ENCODE results near the gene TSPY8.
"Not testable (repeated sequence)": the region's sequence is repeated elsewhere in the genome, so short reads cannot be mapped to it uniquely, and the experiment has no call there.

Gene TSPY8

DNA sequence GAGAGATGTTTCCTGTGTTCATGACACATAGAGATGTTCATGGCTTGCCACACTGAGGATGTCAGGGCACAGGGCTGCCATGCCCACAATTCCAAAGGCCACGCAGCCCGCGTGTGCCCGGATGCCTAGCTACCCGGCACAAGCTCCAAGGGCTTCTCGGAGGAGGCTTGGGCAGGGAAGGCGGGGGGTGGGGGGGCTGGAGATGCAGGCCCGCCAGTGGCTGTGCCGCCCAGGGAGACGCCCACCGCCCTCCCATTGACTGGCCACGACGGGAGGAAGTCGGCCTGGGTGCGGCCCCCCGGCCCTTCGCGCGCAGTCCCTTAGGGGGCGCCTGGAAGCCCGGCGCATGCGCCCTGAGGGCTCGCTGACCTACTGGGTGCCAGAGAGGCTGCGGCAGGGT, at the start of gene TSPY8:
TSPY8 (plus strand) TSS at position 301 of the 400 bp plus-strand sequence; CDS start at position 347, 46 bp downstream.
- H3K27me3 ChIP-seq (ENCODE audit: control insufficient read depth, insufficient read depth, low read length); H3K27ac ChIP-seq (ENCODE audit: low read depth, low read length); H3K4me1 ChIP-seq (ENCODE audit: control insufficient read depth, insufficient read depth, low read length); H3K4me3 ChIP-seq (ENCODE audit: low read depth, low read length); H3K36me3 ChIP-seq (ENCODE audit: control insufficient read depth, insufficient read depth, low read length); H3K9me3 ChIP-seq (ENCODE audit: control insufficient read depth, insufficient read depth, low read depth, low read length); H3K9ac ChIP-seq (ENCODE audit: low read length): not testable (repeated sequence)

- Histone ChIP-seq H3K36me3 (ENCODE audit: control insufficient read depth, insufficient read depth, low read length) (no peaks in the 10 kb centered on the region), H3K27ac (ENCODE audit: low read depth, low read length) (no peak overlapping the region), H3K4me3 (ENCODE audit: low read depth, low read length) (no peak overlapping the region), H3K9me3 (ENCODE audit: control insufficient read depth, insufficient read depth, low read depth, low read length) (no peaks in the 10 kb centered on the region), H3K9ac (ENCODE audit: low read length) (no peak overlapping the region), H3K27me3 (ENCODE audit: control insufficient read depth, insufficient read depth, low read length) (no peaks in the 10 kb centered on the region), H3K4me1 (ENCODE audit: control insufficient read depth, insufficient read depth, low read length) (no peaks in the 10 kb centered on the region)
These were observed 36.6 kb upstream of the TSPY8 start for GRCh38 chrY:9320996-9321395.

- not testable (repeated sequence) for H3K4me3 ChIP-seq (ENCODE audit: low read depth, low read length); H3K9ac ChIP-seq (ENCODE audit: low read length); H3K9me3 ChIP-seq (ENCODE audit: control insufficient read depth, insufficient read depth, low read depth, low read length); H3K4me1 ChIP-seq (ENCODE audit: control insufficient read depth, insufficient read depth, low read length); H3K27ac ChIP-seq (ENCODE audit: low read depth, low read length); H3K27me3 ChIP-seq (ENCODE audit: control insufficient read depth, insufficient read depth, low read length); H3K36me3 ChIP-seq (ENCODE audit: control insufficient read depth, insufficient read depth, low read length)
These were observed 20.4 kb upstream of the TSPY8 start, which contains the start of gene TSPY4 for GRCh38 chrY:9337164-9337563. TSPY4 (plus strand) TSS chrY:9337464; CDS start chrY:9337510, 46 bp downstream.

- not testable (repeated sequence) for H3K9me3 ChIP-seq (ENCODE audit: control insufficient read depth, insufficient read depth, low read depth, low read length); H3K4me1 ChIP-seq (ENCODE audit: control insufficient read depth, insufficient read depth, low read length); H3K4me3 ChIP-seq (ENCODE audit: low read depth, low read length); H3K9ac ChIP-seq (ENCODE audit: low read length); H3K27ac ChIP-seq (ENCODE audit: low read depth, low read length); H3K27me3 ChIP-seq (ENCODE audit: control insufficient read depth, insufficient read depth, low read length); H3K36me3 ChIP-seq (ENCODE audit: control insufficient read depth, insufficient read depth, low read length)
These were observed 38.9 kb downstream of the TSPY8 start for GRCh38 chrY:9396527-9396926.

DNA sequence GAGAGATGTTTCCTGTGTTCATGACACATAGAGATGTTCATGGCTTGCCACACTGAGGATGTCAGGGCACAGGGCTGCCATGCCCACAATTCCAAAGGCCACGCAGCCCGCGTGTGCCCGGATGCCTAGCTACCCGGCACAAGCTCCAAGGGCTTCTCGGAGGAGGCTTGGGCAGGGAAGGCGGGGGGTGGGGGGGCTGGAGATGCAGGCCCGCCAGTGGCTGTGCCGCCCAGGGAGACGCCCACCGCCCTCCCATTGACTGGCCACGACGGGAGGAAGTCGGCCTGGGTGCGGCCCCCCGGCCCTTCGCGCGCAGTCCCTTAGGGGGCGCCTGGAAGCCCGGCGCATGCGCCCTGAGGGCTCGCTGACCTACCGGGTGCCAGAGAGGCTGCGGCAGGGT, 40.5 kb downstream of the TSPY8 start, which contains the start of gene TSPY3:
TSPY3 (plus strand) TSS at position 301 of the 400 bp plus-strand sequence; CDS start at position 347, 46 bp downstream.
- H3K36me3 ChIP-seq (ENCODE audit: control insufficient read depth, insufficient read depth, low read length); H3K4me3 ChIP-seq (ENCODE audit: low read depth, low read length): not testable (repeated sequence)

More for the DNA sequence above, 40.5 kb downstream of the TSPY8 start, which contains the start of gene TSPY3:
- not testable (repeated sequence) for H3K9me3 ChIP-seq (ENCODE audit: control insufficient read depth, insufficient read depth, low read depth, low read length); H3K4me1 ChIP-seq (ENCODE audit: control insufficient read depth, insufficient read depth, low read length); H3K27me3 ChIP-seq (ENCODE audit: control insufficient read depth, insufficient read depth, low read length); H3K9ac ChIP-seq (ENCODE audit: low read length); H3K27ac ChIP-seq (ENCODE audit: low read depth, low read length)
